K562 (cell line): Measurements from ENCODE around the gene MAN1A1. TPM values are rescaled to one million over a fixed set of nuclear protein-coding genes. Genes with fewer than 3 reads are reported as not detected.
A peak's percentile ranks its signal among the peaks of the same experiment; 100 is the strongest.

Source experiments
- CHD4 ChIP-seq: fragments of 200-600 bp; sonication (generic); IDR thresholded peaks from 3 replicates; pipeline ENCODE4 v1.6.1; 2012; ENCODE audit warnings: low read depth, mild to moderate bottlenecking, mixed read lengths, low read length, inconsistent platforms; ENCODE audit not compliant: insufficient read depth, insufficient replicate concordance, poor library complexity, severe bottlenecking
- IRF1 ChIP-seq: sonication (generic); formaldehyde crosslinking; IDR thresholded peaks from 2 replicates; pipeline ENCODE4 v1.8.0; 2022; ENCODE audit warnings: missing genetic modification reagents, mild to moderate bottlenecking, borderline replicate concordance
- LEF1 ChIP-seq: fragments of 450-650 bp; IDR thresholded peaks from 2 replicates; pipeline ENCODE4 v1.6.1; 2016; ENCODE audit warnings: mild to moderate bottlenecking
- MBD2 ChIP-seq: sonication (generic); IDR thresholded peaks from 2 replicates; pipeline ENCODE4 v1.6.1; 2016; ENCODE audit warnings: low read depth, borderline replicate concordance
- NFIC ChIP-seq: fragments of 450-650 bp; IDR thresholded peaks from 2 replicates; pipeline ENCODE4 v1.6.1; 2017; ENCODE audit warnings: mild to moderate bottlenecking, inconsistent platforms
- NR4A1 ChIP-seq, 2 experiments: fragments of 250-450 bp in 1 of 2; fragments of 450-650 bp in 1 of 2; sonication (Bioruptor Pico) in 1 of 2; IDR thresholded peaks; 2 replicates each; pipeline versions ENCODE4 v1.4.0 to v1.6.1; 2016 to 2020; ENCODE audit warnings: mild to moderate bottlenecking in 2 of 2, missing compliant biosample characterization in 1 of 2, missing genetic modification characterization in 1 of 2, moderate library complexity in 1 of 2
- PTBP1 ChIP-seq: fragments of 200-400 bp; formaldehyde crosslinking; IDR thresholded peaks from 2 replicates; pipeline ENCODE4 v1.6.1; 2017; ENCODE audit warnings: low read depth, low read length
- REST ChIP-seq, 2 experiments: fragments of 450-650 bp; formaldehyde crosslinking in 1 of 2; IDR thresholded peaks; 2 replicates each; pipeline versions ENCODE4 v1.4.0 to v1.6.1; 2014 to 2020; ENCODE audit warnings: mild to moderate bottlenecking in 2 of 2, borderline replicate concordance in 1 of 2, low read depth in 1 of 2
- TRIM28 ChIP-seq: fragments of 450-650 bp; IDR thresholded peaks from 2 replicates; pipeline ENCODE4 v1.6.1; 2017
- ZNF584 ChIP-seq: fragments of 200-800 bp; sonication (Bioruptor generic); IDR thresholded peaks from 2 replicates; pipeline ENCODE4 v1.6.1; 2016; ENCODE audit warnings: low read depth, mild to moderate bottlenecking, missing genetic modification characterization, missing compliant biosample characterization
- ZNF592 ChIP-seq: fragments of 450-650 bp; IDR thresholded peaks from 2 replicates; pipeline ENCODE4 v1.6.1; 2017; ENCODE audit warnings: antibody characterized with exemption, mild to moderate bottlenecking
- polyA plus RNA-seq, 8 experiments: library from polyadenylated mRNA; depleted of rRNA in 4 of 8; stranded (reverse) in 5 of 8; unstranded in 3 of 8; fragments of >200 nt; fragmentation: Nextera tagmentation in 2 of 8; fragmentation: Illumina TruSeq in 1 of 8; extraction: Ambion mirVana in 2 of 8; extraction: Trizol in 1 of 8; gene quantifications; 2 replicates each; pipeline versions ENCODE4 v1.2.1 to v1.2.3, GENCODE V29; 2011 to 2014; ENCODE audit warnings: inconsistent platforms in 1 of 8, missing spikeins in 1 of 8
- total RNA-seq, 7 experiments: library from RNA; depleted of rRNA in 6 of 7; stranded (reverse); fragments of >200 nt in 6 of 7; fragmentation: Illumina TruSeq in 2 of 7; extraction: Trizol in 2 of 7; gene quantifications; 2 replicates each; pipeline versions ENCODE4 v1.2.1 to v1.2.3, GENCODE V29; 2011 to 2021; ENCODE audit warnings: low replicate concordance in 1 of 7

MAN1A1 gene
- total and polyA plus RNA-seq, 9 of the 15 experiments (the other 6 are each of a cell fraction or from before 2014, with no cell fraction given) = 24.5 to 78.4 (median 59.7) TPM

GRCh38 chr6:119256978-119257462 is 92.5 kb downstream of the MAN1A1 start (continued):
- TF ChIP-seq REST (IDR thresholded peaks at IDR 0.05; ENCODE audit: borderline replicate concordance) (no peak), REST (CRISPR knock-in tag; IDR thresholded peaks at IDR 0.05; ENCODE audit: low read depth) (no peak), ZNF584 (peak; percentile 23; the same call in 1 of the 2 replicates), PTBP1 (no peak), IRF1 (CRISPR knock-in tag) (no peak), TRIM28 (0 out of 2 replicates have a peak, but pooled peaks have one; percentile 19), NFIC (peak; percentile 76), CHD4 (no peak), MBD2 (0 out of 2 replicates have a peak, but pooled peaks have one; percentile 41), LEF1 (peak; percentile 86), NR4A1 (CRISPR knock-in tag; IDR thresholded peaks at IDR 0.05) (no peak), NR4A1 (tag; IDR thresholded peaks at IDR 0.05) (no peak), ZNF592 (peak; percentile 67)
